SJSA1 (cell line): ENCODE measurements around the gene PDZD2. TPM values are rescaled to one million over a fixed set of nuclear protein-coding genes. Genes with fewer than 3 reads are reported as not detected.

Experiments
- DNase-seq, 2 experiments: peaks; one replicate each; pipeline ENCODE4 v3.0.0-alpha.2; 2015 to 2020; ENCODE audit warnings: low spot score in 2 of 2, low read depth in 1 of 2
- H3K27ac ChIP-seq: fragments of 250-450 bp; sonication (Bioruptor Pico); 2 replicates; pipeline ENCODE4 v1.5.1; 2020; ENCODE audit warnings: mild to moderate bottlenecking, moderate library complexity
- H3K27me3 ChIP-seq: fragments of 250-450 bp; sonication (Bioruptor Pico); replicated peaks from 2 replicates; pipeline ENCODE4 v1.5.1; 2020; ENCODE audit warnings: mild to moderate bottlenecking, moderate library complexity
- H3K36me3 ChIP-seq: fragments of 250-450 bp; sonication (Bioruptor Pico); 2 replicates; pipeline ENCODE4 v1.5.1; 2020; ENCODE audit warnings: mild to moderate bottlenecking
- H3K4me1 ChIP-seq: fragments of 250-450 bp; sonication (Bioruptor Pico); replicated peaks from 2 replicates; pipeline ENCODE4 v1.6.1; 2021; ENCODE audit warnings: mild to moderate bottlenecking
- H3K4me3 ChIP-seq: fragments of 250-450 bp; sonication (Bioruptor Pico); 2 replicates; pipeline ENCODE4 v1.5.1; 2020; ENCODE audit warnings: mild to moderate bottlenecking
- H3K9me3 ChIP-seq: fragments of 250-450 bp; sonication (Bioruptor Pico); replicated peaks from 2 replicates; pipeline ENCODE4 v1.5.1; 2020; ENCODE audit warnings: mild to moderate bottlenecking
- total RNA-seq: library from RNA; depleted of rRNA; stranded (reverse); fragments of >200 nt; shearing (Covaris generic); gene quantifications from 2 replicates; pipeline ENCODE4 v1.2.3, GENCODE V29; 2014

The PDZD2 gene
- total RNA-seq, 1 experiment from 2014 or later: 0.16 TPM

DNA sequence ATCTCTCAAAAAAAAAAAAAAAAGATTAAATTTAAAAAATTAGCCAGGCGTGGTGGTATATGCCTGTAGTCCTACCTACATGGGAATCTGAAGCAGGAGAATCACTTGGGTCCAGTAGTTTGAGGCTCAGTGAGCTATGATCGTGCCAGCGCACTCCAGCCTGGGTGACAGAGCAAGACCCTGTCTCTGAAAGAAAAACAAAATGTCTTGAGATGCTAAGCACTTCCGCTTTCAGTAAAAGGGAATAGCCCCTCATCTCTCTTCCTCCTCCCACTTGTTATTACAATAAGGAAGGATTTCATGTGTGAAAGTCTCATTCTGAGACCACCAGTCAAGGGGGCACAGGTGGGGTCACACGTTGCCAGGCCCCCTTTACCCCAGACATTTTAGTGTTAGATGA, 455.8 kb downstream of the PDZD2 start:
- no peaks in the 10 kb centered on the region for H3K36me3 ChIP-seq
- H3K4me3 ChIP-seq: no peak overlapping the region
- H3K27ac ChIP-seq: no peak overlapping the region
- H3K4me1 ChIP-seq: no peaks in the 10 kb centered on the region
- H3K27me3 ChIP-seq: no peaks in the 10 kb centered on the region
- H3K9me3 ChIP-seq: no peaks in the 10 kb centered on the region
- DNase-seq: no peak

DNA sequence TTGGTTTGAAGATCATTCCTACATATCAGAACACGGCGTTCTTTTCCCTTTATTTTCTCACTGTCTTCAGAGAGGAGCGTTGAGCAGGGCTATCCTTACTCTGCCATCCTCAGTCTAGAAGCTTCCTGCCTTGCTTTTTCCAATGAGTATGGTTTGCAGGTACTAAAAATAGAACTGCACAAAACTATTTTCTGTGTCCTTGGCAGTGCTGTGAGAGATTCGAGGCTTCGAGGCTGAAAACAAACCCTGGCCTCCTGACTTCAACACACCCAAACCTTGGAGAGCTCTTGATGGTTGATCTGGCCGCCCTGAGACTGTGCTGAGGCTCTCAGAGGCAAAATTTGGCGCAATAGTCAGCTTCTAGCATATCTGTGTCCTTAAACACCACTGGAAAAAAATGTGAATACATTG, 456.3 kb downstream of the PDZD2 start:
- no peak for DNase-seq
- H3K9me3 ChIP-seq: no peaks in the 10 kb centered on the region
- H3K27me3 ChIP-seq: no peaks in the 10 kb centered on the region
- H3K36me3 ChIP-seq: no peaks in the 10 kb centered on the region
- H3K4me1 ChIP-seq: no peaks in the 10 kb centered on the region
- no peak overlapping the region for H3K27ac ChIP-seq
- H3K4me3 ChIP-seq: no peak overlapping the region

DNA sequence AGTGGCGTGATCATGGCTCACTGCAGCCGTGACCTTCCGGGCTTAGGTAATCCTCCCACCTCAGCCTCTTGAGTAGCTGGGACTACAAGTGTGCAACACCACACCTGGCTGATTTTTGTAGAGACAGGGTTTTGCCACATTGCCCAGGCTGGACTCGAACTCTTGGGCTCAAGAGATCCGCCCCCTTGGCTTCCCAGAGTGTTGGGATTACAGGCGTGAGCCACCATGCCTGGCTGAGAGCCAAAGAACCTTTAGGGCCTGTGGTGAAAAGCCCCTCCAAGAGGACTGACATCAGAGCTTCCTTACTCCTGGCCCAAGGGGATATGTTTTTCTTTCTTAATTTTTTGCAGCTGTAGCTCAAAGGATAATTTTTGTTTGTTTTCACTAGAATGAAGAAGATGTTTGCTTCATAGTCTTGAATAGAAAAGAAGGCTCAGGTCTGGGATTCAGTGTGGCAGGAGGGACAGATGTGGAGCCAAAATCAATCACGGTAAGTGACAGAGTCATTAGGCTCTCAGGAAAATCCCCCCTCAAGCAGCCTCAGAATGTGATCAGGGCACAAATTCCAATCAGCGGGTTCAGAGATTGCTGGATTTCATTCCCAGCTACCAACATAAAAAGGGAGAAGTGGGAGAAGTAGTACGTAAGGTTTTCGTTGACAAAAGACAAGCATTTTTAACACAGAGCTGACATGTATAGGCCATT, 458.1 kb downstream of the PDZD2 start:
- Histone ChIP-seq H3K9me3 (no peaks in the 10 kb centered on the region), H3K36me3 (no peaks in the 10 kb centered on the region), H3K4me1 (no peaks in the 10 kb centered on the region), H3K4me3 (no peak overlapping the region), H3K27ac (no peak overlapping the region), H3K27me3 (no peaks in the 10 kb centered on the region)
- no peak for DNase-seq

DNA sequence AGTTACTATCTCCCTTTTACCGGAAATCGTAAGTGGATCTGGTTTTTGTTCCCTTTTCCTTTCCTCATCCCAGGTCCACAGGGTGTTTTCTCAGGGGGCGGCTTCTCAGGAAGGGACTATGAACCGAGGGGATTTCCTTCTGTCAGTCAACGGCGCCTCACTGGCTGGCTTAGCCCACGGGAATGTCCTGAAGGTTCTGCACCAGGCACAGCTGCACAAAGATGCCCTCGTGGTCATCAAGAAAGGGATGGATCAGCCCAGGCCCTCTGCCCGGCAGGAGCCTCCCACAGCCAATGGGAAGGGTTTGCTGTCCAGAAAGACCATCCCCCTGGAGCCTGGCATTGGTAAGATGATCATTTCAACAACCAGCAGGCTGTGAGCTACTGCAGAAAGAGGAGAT, 459.4 kb downstream of the PDZD2 start:
- Histone ChIP-seq H3K4me1 (no peaks in the 10 kb centered on the region), H3K27ac (no peak overlapping the region)
- DNase-seq: no peak

DNA sequence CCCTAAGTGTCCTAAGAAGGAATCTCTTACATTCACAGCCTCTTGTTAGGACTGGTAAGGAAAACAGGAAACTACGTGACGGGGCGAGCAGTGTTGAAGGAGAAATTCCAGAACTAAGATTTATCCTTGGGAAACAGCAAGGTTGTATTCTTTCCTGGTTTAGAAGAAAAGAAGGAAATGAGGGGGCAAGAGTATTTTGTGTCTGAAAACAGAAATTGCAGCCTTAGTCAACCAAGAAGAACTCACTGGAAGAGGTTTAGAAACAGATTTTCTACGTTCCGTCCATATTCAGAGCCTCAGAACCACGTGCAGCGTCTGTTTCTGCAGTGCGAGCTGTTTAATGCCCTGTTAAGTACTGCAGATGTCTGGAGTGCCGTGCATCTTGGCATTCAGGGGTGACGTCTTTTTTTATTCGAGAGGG, 460.0 kb downstream of the PDZD2 start:
- H3K9me3 ChIP-seq: no peaks in the 10 kb centered on the region
- DNase-seq: no peak
- no peak overlapping the region for H3K4me3 ChIP-seq
- no peaks in the 10 kb centered on the region for H3K4me1 ChIP-seq
- no peaks in the 10 kb centered on the region for H3K27me3 ChIP-seq
- no peaks in the 10 kb centered on the region for H3K36me3 ChIP-seq
- no peak overlapping the region for H3K27ac ChIP-seq

More for the DNA sequence above, 459.4 kb downstream of the PDZD2 start:
- Histone ChIP-seq H3K9me3 (no peaks in the 10 kb centered on the region), H3K27me3 (no peaks in the 10 kb centered on the region), H3K4me3 (no peak overlapping the region), H3K36me3 (no peaks in the 10 kb centered on the region)

DNA sequence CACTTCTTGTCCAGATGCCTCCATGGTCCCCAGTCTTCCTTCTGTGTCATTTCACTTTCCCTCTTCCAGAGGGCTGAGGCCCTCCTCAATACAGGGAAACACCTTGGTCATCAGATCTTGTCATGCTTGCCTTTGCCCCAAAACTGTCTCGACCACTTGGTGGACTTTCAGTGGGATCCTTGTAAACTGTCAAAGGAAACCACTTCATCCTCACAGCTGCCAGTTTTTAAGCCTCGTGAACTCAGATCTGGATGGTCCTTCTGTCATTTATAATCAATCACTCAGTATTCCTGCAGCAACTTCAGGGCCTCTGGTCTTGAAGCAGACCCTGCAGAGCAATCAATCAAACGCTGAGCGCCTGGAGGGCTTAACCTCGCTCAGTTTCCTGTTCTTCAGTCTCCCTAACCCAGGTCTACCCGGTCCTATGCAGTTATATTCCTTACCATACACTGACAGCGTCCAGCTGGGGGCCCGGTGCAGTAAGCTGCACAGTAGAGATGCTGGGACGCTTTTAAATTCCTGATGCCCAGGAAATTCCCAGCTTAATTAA, 460.6 kb downstream of the PDZD2 start:
- Histone ChIP-seq H3K9me3 (no peaks in the 10 kb centered on the region), H3K27me3 (no peaks in the 10 kb centered on the region), H3K4me3 (no peak overlapping the region), H3K4me1 (no peaks in the 10 kb centered on the region), H3K36me3 (no peaks in the 10 kb centered on the region), H3K27ac (no peak overlapping the region)
- DNase-seq: no peak

DNA sequence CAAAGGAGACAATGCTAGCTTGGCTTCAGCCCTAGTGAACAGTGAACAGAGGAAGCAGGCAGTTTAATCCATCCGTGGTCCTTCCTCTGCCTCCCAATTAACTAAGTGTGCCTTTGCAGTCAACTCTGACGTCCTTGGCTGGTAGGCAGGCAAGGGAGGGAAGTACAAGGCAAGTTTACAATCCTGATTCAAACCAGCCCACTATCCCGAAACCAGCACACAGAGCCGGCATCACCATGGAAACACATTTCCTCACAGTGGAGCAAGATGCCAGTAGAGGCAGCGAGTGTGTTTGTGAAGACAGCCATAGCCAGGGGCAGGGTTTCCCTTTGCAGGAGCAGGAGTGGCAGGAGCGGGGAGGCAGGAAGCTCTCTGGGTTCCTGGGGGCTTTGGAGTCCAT, 461.3 kb downstream of the PDZD2 start:
- Histone ChIP-seq H3K4me1 (no peaks in the 10 kb centered on the region), H3K27ac (no peak overlapping the region), H3K9me3 (no peaks in the 10 kb centered on the region), H3K4me3 (no peak overlapping the region), H3K36me3 (no peaks in the 10 kb centered on the region), H3K27me3 (no peaks in the 10 kb centered on the region)
- DNase-seq: no peak

DNA sequence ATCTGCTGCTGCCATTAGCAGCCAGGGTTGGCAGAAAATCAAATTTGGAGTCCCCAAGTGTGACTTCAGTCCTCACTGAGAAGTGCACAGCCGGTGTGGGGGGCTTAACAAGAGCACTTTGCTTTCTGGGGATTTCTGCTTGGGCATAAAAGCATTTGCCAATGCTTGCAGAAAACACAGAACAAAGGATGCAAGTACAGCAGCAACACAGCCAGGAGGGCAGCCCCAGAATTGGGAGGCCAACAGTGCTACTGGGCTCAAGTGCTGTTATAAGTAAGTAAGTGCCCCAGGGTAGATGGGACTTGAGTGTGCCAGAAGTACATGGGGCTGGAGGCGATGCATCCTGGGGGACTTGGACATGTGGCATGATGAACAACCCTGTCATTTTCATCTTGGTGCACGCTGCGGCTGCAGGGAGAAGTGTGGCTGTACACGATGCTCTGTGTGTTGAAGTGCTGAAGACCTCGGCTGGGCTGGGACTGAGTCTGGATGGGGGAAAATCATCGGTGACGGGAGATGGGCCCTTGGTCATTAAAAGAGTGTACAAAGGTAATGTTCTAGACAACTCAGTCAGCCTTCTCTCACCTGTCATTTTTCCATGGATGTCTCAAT, 461.9 kb downstream of the PDZD2 start:
- H3K4me3 ChIP-seq: no peak overlapping the region
- DNase-seq: no peak
- H3K9me3 ChIP-seq: no peaks in the 10 kb centered on the region
- H3K27ac ChIP-seq: no peak overlapping the region
- H3K36me3 ChIP-seq: no peaks in the 10 kb centered on the region
- H3K27me3 ChIP-seq: no peaks in the 10 kb centered on the region
- no peaks in the 10 kb centered on the region for H3K4me1 ChIP-seq

DNA sequence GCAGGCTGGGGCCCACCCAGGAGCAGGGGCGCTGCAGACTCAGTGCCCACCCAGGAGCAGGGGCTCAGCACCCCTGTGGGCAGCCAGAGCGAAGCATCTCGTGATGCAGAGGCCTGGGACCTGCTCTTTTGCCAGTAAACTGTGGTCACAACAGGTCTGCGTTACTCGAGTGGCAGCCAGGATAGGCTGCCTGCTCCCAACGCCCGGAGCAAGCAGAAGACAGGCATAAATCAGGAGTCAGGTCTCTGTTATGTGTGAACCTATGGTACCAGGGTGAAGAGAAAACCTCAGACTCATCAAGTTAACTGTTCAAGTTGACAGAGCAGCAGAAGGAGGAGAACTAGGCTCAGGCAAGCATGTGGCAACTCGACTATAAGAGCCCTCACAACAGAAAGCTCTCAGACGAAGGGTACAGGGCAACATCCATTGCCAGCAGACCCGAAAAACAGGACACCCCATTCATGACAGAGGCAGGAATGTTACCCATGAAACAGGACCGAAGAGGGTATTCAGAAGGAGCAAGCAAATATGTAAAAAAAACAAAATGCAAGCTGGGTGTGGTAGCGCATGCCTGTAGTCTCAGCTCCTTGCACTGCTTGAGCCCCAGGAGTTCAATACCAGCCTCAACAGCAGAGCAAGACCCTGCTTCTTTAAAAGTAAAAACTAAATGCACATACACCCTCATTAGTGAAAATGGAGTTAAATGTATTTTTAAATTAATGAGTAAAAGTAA, 463.5 kb downstream of the PDZD2 start:
- Histone ChIP-seq H3K4me1 (no peaks in the 10 kb centered on the region), H3K27ac (no peak overlapping the region), H3K9me3 (no peaks in the 10 kb centered on the region), H3K4me3 (no peak overlapping the region), H3K36me3 (peaks cover under 1% of the 10 kb centered on the region; the same call in 1 of the 2 replicates), H3K27me3 (no peaks in the 10 kb centered on the region)
- no peak for DNase-seq

DNA sequence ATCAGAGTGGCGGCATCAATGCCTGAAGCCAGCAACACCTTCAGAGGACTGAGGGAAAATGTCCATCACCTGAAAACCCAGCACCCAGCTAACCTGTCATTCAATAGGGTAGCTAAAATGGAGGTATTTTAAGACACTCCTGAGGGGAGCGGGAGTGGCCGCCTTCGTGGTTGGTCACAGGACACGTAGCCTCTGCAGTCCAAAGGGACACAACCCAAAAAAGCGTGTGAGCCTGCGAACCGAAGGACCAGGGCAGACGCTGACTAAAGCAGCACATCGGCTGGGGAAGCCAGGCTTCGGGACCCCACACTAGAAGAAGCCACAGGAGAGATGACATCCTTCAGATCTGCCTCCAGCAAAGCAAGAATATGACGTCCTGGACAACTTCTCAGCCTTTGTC, 464.6 kb downstream of the PDZD2 start:
- no peak overlapping the region for H3K27ac ChIP-seq
- H3K36me3 ChIP-seq: peaks cover 7% of the 10 kb centered on the region

DNA sequence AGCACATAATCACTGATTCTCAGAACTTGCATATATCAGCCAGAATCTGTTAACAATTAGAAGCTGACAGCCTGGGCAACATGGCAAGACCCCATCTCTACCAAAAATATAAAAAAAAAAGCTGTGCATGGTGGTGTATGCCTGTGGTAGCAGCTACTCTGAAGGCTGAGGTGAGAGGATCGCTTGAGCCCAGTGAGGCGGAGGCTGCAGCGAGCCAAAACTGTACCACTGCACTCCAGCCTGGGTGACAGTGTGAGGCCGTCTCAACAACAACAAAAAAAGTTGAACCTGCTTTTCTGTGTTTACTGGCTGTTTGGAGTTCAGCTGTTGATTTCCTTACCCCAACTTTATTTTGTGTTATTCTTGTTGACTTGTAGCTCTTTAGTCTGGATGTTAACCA, 468.4 kb downstream of the PDZD2 start:
- H3K9me3 ChIP-seq: no peaks in the 10 kb centered on the region
- no peaks in the 10 kb centered on the region for H3K27me3 ChIP-seq

More for the DNA sequence above, 464.6 kb downstream of the PDZD2 start:
- Histone ChIP-seq H3K27me3 (no peaks in the 10 kb centered on the region), H3K4me1 (no peaks in the 10 kb centered on the region), H3K9me3 (no peaks in the 10 kb centered on the region), H3K4me3 (no peak overlapping the region)
- DNase-seq: no peak

DNA sequence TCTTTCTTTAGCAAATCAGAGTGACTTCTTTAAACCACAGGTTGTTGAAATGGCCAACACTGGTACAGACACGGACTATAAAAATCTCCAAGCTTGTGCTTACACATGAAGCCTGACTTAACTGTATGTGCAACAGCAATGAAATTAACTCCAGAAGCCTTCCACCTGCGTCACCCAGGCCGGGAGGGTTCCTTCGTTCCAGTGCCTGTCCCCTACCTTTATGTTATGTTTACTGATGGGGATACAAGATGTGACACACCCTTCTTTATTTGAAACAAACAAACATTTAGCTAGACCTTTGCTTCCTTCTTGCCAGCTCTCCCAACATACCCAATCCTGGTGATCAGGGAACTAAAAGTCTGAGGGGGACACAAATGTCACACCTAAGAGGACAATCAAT, 469.2 kb downstream of the PDZD2 start:
- peaks cover 7% of the 10 kb centered on the region for H3K36me3 ChIP-seq
- no peaks in the 10 kb centered on the region for H3K27me3 ChIP-seq
- H3K27ac ChIP-seq: no peak overlapping the region
- H3K9me3 ChIP-seq: no peaks in the 10 kb centered on the region
- H3K4me3 ChIP-seq: no peak overlapping the region
- DNase-seq: no peak
- H3K4me1 ChIP-seq: no peaks in the 10 kb centered on the region

More for the DNA sequence above, 468.4 kb downstream of the PDZD2 start:
- no peak overlapping the region for H3K27ac ChIP-seq
- peaks cover 7% of the 10 kb centered on the region for H3K36me3 ChIP-seq
- H3K4me3 ChIP-seq: no peak overlapping the region
- no peaks in the 10 kb centered on the region for H3K4me1 ChIP-seq
- DNase-seq: no peak

DNA sequence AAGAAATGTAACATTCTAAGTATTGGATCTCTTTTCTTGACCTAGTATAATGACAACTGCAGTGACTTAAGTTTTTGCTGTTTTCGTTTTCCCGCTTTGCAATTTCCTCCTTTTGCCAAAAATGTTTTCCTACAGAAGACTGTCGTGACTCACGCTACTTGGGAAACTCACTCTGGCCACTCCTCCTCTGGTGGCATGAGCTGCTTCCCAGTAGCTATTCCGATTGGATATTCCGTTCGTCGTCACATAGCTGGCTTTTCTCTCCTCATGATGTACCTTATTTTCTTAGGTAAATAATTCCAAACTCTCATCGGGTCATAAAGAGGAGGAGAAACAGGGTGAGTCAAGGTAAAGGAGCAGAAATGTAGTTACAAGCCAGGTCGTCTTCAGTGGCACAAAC, 470.3 kb downstream of the PDZD2 start:
- no peak overlapping the region for H3K27ac ChIP-seq
- no peaks in the 10 kb centered on the region for H3K27me3 ChIP-seq
- no peaks in the 10 kb centered on the region for H3K9me3 ChIP-seq
- no peak overlapping the region for H3K4me3 ChIP-seq
- DNase-seq: no peak
- peaks cover 7% of the 10 kb centered on the region for H3K36me3 ChIP-seq
- H3K4me1 ChIP-seq: no peaks in the 10 kb centered on the region

DNA sequence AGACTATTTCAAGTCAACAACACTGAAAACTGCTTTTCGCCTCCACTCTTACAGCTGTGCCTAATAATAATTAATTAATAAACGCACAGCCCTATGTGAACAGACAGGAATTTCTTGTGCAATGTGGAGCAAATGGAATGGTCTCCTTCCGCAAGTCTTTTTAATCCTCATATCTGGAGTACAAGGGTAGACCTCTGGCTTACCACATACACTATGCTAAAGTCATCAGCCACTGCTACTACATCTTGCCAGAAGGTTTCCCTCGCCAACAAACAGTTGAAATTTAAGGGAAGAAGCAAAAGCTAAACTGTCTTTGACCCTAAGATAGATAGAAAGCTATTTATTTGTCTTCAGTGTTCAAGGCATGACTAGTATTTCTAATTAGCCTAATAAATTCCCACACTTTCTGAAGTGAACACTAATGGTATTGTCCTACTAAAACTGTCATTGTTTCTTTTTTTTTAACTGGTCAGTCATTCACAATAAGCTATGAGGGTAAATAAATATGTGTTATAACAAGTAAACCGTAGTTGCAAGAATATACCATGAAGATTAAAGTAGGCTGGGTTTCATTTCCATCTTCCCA, 471.3 kb downstream of the PDZD2 start:
- Histone ChIP-seq H3K27ac (no peak overlapping the region), H3K4me1 (no peaks in the 10 kb centered on the region), H3K36me3 (peaks cover 7% of the 10 kb centered on the region), H3K27me3 (no peaks in the 10 kb centered on the region), H3K4me3 (no peak overlapping the region), H3K9me3 (no peaks in the 10 kb centered on the region)
- no peak for DNase-seq
